NCI-H2196 treated with DMSO at 0.1 percent for 48 hours (cell line): ENCODE results near the gene SNAPIN.
"Not testable (repeated sequence)": the region's sequence is repeated elsewhere in the genome, so short reads cannot be mapped to it uniquely, and the experiment has no call there.

Experiments
- DNase-seq: peaks from one replicate; lab custom pipeline; 2025; ENCODE audit not compliant: unreplicated experiment; lab: John Stamatoyannopoulos, UW

Gene SNAPIN

GRCh38 chr1:153626904-153627714 is 31.4 kb upstream of the SNAPIN start, which contains the start of gene S100A13:
TSS of gene S100A13 (minus strand) at chr1:153627505. CDS start at chr1:153626472, 1,033 bp downstream.
- DNase-seq = peak; percentile 75

DNA sequence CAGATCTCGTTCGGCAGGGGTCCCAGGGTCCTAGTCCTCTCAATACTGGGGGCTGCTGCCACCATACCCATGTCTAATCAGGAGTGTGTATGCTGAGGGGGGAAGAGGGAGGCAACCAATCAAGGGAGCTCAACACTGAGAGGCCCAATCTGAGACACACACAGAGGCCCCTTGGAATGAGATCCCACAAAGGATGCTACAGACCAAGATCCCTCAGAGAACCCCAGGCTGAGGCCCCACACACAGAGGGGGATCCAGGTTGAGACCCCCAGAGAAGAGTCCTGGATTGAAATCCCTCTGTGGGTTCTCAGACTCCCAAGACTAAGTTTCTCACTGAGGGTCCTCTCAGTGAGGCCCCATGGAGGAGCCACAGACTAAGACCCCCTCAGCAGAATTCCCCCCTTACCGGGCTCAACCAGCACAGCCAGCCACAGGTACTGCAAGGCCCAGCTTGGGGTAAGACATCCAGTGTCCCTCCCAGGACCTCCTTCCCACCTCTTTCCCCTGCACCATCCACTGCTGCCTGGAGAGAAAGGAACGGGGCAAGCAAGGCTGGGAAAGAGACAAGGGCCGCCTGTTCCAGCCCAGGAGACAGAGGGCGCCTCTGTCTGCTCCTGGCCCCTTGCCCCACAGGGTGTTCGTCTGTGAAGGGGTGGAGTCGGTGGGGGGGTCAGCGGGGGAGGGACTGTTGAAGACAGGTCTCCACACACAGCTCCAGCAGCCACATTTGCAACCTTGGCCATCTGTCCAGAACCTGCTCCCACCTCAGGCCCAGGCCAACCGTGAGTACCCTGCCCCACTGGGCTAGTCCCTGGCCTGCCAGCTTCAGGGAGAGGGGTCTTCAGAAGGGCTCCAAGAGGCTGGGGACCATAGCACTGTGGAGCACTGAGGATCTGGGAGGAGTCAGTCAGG is 30.5 kb upstream of the SNAPIN start, which contains the start of gene S100A1:
S100A1 (plus strand) TSS at position 720 of the 912 bp plus-strand sequence. CDS start 2,088 bp downstream, outside the sequence.
- no peak for DNase-seq

GRCh38 chr1:153628638-153629342 is 29.7 kb upstream of the SNAPIN start:
- DNase-seq = no peak

- no peak for DNase-seq
Measured at GRCh38 chr1:153629343-153629665, 29.2 kb upstream of the SNAPIN start.

DNA sequence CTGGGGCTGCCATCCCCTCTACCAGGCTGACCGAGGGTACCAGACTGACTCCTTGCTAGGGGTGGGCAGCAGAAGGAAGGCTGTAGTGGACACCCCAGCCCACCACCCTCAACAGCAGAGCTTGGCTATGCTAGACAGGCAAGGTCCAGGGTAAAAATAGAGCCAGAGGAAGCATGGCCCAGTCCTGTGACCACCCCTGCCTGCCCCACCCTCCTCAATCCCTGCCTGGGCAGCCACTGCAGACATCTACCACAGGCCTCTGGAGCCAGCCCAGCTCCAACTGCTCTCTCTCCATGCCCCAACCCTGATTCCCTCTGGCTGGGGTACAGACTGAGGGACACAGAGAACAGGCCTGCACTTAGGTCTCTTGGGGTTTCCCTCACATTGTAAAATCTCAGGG is 28.5 kb upstream of the SNAPIN start:
- no peak for DNase-seq

DNA sequence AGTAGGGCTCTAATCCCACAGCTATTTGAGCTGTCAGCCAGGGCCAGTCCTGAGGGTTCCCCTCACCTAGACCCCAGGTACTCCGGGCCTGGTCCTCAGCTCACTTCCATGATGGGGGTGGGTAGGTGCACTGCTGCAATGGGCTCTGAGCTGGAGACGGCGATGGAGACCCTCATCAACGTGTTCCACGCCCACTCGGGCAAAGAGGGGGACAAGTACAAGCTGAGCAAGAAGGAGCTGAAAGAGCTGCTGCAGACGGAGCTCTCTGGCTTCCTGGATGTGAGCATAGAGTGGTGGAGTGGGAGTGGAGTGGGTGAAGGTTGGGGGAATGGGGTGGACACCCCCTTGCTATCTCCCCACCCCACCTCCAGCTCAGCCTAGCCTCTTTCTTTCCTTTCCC is 28.1 kb upstream of the SNAPIN start:
- no peak for DNase-seq

GRCh38 chr1:153631047-153632022 is 27.2 kb upstream of the SNAPIN start:
- DNase-seq = no peak

GRCh38 chr1:153633161-153633753 is 25.2 kb upstream of the SNAPIN start:
- peak; percentile 45 for DNase-seq

GRCh38 chr1:153633754-153634665 is 24.5 kb upstream of the SNAPIN start, which contains the start of gene CHTOP:
TSS of gene CHTOP (plus strand) at chr1:153634066. CDS start at chr1:153636589, 2,523 bp downstream.
- peak; percentile 86 for DNase-seq

DNA sequence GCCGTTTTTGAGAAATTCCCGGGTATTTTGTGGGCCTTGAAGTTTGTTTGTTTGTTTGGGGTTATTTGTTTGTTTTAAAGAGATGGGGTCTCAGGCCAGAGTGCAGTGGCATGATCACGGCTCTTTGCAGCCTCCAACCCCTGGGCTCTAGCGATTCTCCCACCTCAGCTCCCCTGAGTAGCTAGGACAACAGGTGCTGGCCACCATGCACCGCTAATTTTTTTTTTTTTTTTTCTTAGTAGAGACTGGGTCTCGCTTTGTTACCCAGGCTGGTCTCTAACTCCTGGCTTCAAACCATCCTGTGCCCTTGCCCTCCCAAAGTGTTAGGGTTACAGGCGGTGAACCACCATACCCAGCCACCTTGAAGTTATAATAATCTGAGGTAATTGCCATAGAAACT is 22.6 kb upstream of the SNAPIN start:
- DNase-seq = no peak

GRCh38 chr1:153636312-153636711 is 22.2 kb upstream of the SNAPIN start:
- no peak for DNase-seq

GRCh38 chr1:153638261-153638660 is 20.2 kb upstream of the SNAPIN start:
- DNase-seq = no peak

GRCh38 chr1:153639280-153639679 is 19.2 kb upstream of the SNAPIN start:
- DNase-seq = no peak

GRCh38 chr1:153640213-153640612 is 18.3 kb upstream of the SNAPIN start:
- DNase-seq = not testable (repeated sequence)

- DNase-seq = no peak
Measured at GRCh38 chr1:153640861-153641260, 17.6 kb upstream of the SNAPIN start.

- no peak for DNase-seq
Measured at GRCh38 chr1:153642161-153642560, 16.3 kb upstream of the SNAPIN start.

- DNase-seq = no peak
Measured at GRCh38 chr1:153643100-153643499, 15.4 kb upstream of the SNAPIN start.

DNA sequence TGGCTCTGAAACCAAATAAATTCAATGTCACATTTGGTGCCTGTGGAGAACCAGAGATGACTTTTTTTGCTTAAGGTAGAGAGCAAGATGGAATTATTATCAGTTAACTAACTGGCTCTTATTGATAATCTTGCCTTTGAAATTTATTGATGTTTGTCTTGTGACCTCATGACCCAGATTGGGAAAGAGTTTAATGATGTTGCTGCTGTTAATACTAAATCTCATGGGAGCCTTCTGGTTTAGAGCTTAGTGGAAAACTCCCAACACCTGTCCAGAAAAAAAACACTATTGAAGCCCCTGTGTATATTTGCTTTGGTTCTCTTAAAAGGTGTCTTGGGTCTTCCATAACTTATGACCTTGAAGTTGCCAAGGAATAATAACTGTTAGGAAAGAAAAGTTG is 14.7 kb upstream of the SNAPIN start:
- no peak for DNase-seq
